Epithelial cell of prostate (primary cell): ENCODE results near the gene FFAR1.

ENCODE experiments used
- DNase-seq: peaks from one replicate; pipeline ENCODE4 v3.0.0-alpha.2; 2011; ENCODE audit warnings: low read depth, low spot score
- H3K27ac ChIP-seq: fragments of 450-650 bp; 2 replicates; pipeline ENCODE4 v1.5.1; 2017; ENCODE audit warnings: mild to moderate bottlenecking

The FFAR1 gene

DNA sequence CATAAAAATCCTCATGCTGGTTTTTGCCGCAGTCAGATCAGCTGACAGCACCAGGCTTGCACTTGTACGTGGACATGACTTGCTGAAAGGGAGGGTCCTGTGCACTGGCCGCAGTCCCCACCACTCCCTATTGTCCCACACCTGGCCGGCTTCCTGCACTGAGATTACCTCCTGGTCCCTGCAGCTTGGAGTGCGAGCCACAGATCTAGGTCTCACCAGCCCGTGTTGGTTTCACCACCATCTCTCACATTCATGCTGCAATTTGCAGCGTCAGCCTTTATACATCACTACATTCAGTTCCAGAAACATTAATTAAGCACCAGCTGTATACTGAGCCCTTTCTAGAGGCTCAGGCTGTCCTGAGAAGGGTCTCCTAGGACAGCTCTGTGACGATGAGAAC, 33.7 kb upstream of the FFAR1 start:
- DNase-seq: no peak

DNA sequence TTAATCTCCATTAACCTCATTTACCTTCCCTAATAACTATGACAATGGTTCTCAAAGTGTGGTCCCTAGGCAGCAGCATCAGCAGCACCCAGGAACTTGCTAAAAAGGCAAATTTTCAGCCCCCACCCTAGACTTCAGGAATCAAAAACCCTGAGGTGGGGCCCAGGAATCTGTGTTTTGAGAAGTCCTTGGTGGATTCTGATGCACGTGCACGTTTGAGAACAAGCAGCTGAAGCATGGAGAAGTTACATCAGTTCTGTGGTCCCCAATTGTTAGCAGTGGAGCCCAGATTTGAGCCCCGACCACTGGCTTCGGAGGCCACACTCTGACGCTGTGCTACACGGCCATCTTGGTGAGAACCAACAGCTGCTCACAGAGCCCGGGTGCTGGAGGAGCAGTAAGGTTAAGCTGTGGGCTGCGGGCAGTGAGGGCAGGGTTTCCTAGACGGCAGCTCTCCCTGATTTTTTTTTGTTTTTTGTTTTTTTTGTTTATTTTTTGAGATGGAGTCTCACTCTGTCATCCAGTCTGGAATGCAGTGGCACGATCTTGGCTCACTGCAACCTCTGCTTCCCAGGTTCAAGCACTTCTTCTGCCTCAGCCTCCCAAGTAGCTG, 32.7 kb upstream of the FFAR1 start:
- H3K27ac ChIP-seq: no peak overlapping the region
- no peak for DNase-seq

More for the DNA sequence above, 33.7 kb upstream of the FFAR1 start:
- no peak overlapping the region for H3K27ac ChIP-seq

DNA sequence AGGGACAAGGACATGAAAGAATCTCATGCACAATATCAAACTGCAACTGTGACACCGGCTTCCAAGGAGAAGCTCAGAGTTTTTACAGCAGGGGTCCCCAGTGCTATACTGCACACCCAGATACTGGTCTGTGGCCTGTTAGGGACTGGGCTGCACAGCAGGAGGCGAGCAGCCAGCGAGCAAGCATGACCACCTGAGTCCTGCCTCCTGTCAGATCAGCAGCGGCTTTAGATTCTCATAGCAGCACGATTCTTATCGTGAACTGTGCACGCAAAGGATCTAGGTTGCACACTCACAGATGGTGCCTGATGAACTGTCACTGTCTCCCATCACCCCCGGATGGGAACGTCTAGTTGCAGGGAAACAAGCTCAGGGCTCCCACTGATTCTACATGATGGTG, 31.8 kb upstream of the FFAR1 start:
- no peak overlapping the region for H3K27ac ChIP-seq
- no peak for DNase-seq

DNA sequence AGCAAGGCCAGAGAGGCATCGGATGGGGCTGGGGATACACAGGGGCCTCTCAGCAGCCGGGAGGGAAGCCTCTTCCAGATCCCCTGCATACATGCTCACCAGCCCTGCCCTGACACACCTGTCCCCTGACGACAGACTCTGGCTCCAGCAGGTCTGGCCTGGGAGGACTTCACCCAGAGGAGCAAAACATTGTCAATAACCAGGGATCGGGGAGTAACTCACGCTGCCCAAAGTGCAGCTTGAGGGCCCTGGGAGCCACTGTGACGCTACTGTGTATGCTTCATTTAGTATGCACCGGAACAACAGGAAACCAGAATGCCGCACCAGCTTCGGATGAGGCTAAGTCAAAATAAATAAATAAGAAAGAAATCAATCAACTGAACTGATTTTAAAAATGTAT, 31.1 kb upstream of the FFAR1 start:
- no peak for DNase-seq
- no peak overlapping the region for H3K27ac ChIP-seq

DNA sequence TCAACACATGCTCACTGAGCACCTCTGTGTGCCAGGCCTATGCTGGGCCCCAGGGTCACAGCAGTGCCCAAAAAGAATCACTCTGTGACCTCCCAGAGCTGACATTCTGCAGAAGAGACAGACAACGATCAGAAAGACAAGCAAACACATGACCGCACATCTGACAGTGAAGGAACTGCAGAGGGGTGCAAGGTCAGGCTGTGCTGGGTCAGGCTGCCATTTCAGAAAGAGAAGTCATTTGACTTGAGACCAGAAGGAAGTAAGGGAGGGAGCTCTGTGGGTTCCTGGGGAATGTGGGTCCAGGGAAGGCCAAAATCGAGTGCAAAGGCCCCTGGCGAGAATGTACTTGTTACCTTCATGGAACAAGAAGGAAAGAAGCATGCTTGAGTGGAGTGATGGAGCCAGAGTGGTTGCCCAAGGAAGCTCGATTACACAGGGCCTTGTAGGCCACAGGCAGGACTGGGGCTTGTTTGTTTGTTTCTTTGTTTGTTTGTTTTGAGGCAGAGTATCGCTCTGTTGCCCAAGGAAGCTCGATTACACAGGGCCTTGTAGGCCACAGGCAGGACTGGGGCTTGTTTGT, 30.1 kb upstream of the FFAR1 start:
- DNase-seq: no peak

DNA sequence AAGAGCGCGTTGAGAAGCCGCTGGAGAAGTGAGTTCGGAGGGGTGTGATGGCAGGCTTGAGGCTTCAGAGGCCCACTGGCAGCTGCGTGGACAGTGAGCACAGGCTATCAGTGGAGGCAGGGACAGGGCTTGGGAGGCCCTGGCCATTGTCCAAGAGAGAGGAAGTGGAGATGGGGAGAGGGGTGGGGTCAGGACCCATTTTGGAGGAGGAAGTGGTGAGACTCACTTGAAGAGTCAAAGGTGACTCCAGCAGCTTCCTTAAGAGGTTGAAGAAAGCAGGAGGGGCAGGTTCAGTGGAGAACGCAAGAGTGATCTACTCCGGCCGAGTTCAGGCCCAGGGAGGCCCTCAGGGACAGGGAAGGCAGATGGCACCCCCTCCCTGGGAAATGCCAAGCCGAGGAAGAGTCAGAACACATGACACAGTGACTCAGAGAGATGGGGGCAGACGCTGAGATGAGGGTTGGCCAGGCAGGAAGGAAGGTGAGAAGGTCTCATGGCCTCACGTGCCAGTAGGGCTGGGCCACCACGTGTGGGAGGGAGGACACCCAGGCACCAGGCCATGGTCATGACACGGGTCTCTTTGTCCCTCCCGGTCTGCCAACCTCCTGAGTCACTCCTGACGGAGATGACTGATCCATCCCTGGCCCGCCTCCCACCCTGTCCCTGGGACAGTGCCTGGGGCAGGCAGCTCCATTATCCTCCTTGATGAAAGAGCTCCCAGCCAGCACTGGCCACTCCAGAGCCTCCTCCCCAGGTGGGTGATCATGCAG, 28.8 kb upstream of the FFAR1 start:
- peak; percentile 71 for DNase-seq
- H3K27ac ChIP-seq: peak overlapping the region; percentile 68

More for the DNA sequence above, 30.1 kb upstream of the FFAR1 start:
- no peak overlapping the region for H3K27ac ChIP-seq

DNA sequence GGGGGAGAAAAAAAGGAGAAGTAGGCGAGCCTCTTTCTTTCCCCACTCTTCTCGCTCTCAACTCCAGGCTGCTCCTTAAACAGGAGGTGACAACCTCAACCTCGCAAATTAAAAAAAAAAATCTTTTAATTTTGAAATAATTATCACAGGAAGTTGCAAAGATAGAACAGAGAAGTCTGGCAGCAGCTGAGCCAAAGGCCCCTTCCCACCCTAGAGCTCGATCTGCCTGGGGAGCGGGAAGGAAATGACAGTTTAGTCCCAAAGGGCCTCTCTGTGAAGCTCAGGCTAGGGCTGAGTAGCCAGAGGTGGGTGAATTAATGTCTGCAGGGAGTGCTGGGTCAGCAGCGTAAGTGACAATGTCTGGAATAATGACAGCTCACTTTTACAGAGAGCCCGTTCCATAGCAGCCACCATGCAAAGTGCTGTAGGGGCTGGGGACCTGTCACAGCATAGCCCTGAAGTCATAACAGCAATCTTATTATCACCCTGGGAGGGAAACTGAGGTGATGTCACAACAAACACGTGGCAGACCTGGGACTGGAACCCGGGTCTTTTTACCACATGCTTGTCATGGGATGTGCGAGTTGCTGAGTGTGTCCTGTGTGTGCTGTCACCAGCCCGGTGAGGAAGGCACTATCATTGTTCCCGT, 27.5 kb upstream of the FFAR1 start:
- H3K27ac ChIP-seq: no peak overlapping the region

DNA sequence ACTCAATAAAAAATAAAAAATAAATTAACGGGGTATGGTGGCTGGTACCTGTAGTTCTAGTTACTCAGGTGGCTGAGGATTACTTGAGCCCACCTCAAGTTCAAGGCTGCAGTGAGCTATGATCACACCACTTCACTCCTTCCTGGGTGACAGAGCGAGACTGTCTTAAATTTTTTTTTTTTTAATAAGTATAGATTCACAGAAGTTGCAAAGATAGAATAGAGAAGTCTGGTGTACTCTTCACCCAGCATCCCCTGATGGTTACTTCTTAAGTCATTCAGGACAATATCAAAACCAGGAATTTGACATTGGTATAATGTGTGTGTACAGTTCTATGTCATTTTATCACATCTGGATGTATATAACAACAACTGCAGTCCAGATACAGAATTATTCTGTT, 26.4 kb upstream of the FFAR1 start:
- no peak overlapping the region for H3K27ac ChIP-seq
- DNase-seq: no peak

More for the DNA sequence above, 27.5 kb upstream of the FFAR1 start:
- no peak for DNase-seq

DNA sequence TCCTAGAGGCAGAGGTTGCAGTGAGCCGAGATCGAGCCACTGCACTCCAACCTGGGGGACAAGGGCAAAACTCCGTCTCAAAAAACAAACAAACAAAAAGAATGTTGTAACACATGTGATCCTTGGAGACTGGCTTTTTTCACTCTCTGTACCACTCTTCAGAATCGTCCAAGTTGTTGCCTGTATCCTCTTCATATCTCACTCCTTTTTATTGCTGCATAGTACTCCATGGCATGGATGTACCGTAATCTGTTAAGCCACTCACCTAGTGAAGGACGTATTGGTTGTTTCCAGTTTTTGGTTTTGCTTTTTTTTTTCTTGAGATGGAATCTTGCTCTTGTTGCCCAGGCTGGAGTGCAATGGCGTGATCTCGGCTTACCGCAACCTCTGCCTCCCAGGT, 25.7 kb upstream of the FFAR1 start:
- DNase-seq: no peak
- H3K27ac ChIP-seq: no peak overlapping the region

DNA sequence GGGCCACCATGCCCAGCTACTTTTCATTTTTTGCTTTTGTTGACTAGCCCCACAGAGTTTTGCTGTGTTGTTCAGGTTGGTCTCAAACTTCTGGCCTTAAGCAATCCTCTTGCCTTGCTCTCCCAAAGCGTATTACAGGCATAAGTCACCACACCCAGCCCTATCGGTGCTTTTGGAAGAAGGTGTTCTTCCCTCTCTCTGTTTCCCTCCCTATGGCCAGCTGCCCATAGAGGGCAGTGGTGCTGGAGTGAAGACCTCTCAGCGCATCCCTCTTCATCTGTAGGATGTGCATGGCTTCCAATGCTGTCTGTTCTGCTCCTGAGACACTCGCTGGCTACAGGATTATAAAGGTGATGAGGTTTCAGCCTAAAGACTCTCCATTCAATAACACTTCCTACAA, 20.1 kb upstream of the FFAR1 start:
- no peak for DNase-seq

DNA sequence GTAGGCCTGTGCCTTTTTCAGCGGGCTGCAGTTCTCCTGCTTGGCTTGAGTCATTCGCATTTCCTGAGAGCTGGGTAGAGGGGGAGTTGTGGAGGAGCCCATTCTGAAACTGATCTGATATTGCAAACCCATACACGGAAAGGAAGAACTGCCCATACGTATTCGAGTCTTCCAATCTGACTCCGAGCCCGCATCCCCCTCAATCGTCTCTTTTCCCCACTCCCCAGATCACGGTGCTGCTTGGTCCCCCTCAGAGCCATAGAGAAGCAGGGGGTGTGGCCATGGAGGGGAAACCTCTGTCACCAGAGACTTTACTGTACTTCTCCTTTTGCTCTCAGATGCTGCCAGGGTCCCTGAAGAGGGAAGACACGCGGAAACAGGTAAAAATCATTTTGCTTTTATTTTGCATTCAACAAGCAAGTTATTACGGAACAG, 18.8 kb upstream of the FFAR1 start, which contains the start of gene CD22:
TSS of gene CD22 (plus strand) at position 337 of the 435 bp plus-strand sequence. CDS start 2,854 bp downstream, outside the sequence.
- DNase-seq: no peak
- no peak within 1 kb of the TSS for H3K27ac ChIP-seq

More for the DNA sequence above, 20.1 kb upstream of the FFAR1 start:
- H3K27ac ChIP-seq: no peak overlapping the region

DNA sequence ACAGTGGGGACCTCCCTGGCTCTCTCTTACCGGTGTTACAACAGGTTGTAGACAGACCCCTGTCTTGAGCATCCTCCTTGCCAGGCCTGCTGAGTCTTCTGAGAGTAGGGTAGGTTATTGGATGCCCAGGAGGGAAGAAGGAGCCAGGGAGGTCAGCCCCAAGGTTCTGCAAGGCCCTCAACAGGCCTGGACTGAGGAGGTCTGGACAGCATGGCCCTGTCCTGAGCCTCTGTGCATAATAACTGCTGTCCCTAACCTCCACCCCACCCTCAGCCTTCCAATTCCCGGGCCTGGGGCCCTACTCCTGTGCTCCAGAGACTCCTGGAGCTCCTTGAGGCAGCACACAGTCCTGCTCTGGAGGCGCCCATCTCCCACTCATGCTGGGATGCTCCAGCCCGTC, 18.4 kb upstream of the FFAR1 start:
- no peak for DNase-seq
- H3K27ac ChIP-seq: no peak overlapping the region

DNA sequence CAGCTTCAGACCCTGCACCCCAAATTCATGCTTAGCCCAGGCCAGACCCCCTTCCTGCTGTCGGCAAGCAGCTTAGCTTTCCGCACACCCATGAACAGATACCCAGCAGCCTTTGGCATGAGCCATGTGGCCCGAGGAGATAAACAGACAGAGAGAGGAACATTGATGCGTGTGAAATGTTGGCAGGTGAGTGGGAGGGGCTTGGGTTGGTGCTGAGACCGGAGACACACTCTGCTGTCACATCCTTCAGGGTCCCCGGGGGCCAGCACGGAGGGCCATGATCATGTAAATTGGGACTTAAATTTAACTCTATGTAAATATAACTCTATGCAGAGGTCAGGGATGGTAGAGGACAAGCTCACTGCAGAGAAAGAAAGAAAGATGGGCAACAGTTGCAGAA, 17.2 kb upstream of the FFAR1 start:
- no peak overlapping the region for H3K27ac ChIP-seq
- DNase-seq: no peak

DNA sequence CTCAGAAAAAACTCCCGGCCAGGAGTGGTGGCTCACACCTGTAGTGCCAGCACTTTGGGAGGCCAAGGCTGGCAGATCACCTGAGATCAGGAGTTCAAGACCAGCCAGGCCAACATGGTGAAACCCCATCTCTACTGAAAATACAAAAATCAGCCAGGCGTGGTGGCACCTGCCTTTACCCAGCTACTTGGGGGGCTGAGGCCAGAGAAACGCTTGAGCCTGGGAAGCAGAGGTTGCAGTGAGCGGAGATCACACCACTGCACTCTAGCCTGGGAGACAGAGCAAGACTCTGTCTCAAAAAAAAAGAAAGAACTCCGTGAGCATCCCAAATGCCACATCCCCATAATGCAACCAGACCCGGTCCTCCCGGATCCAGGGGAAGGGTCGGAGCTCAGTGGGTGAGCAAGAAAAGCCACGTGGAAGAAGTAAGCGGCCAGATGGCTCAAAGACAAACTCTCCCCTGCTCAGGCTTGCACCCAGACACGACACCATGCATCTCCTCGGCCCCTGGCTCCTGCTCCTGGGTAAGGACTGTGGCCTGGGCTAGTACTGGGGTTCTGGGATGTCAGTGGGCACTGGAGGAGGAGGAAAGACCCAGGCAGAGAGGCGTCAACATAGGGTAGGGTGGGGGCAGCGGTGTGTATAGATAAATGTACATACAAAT, 16.0 kb upstream of the FFAR1 start:
- no peak for DNase-seq
- H3K27ac ChIP-seq: no peak overlapping the region

DNA sequence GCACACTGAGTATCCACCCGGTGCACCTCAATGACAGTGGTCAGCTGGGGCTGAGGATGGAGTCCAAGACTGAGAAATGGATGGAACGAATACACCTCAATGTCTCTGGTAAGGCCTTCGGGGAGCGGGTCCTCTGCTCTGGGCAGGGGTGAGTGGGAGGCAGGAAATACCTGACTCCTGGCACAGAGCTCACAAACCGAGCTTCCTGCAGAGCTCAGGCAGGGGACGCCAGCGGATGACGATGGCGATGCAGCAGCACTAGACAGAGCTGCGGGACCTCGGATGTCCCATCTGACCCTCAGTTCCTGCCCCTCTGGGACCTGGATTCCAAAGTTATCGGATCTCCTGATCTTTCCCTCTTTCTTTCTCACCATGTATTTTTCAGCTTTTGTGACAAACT, 14.9 kb upstream of the FFAR1 start:
- DNase-seq: no peak
- H3K27ac ChIP-seq: no peak overlapping the region

DNA sequence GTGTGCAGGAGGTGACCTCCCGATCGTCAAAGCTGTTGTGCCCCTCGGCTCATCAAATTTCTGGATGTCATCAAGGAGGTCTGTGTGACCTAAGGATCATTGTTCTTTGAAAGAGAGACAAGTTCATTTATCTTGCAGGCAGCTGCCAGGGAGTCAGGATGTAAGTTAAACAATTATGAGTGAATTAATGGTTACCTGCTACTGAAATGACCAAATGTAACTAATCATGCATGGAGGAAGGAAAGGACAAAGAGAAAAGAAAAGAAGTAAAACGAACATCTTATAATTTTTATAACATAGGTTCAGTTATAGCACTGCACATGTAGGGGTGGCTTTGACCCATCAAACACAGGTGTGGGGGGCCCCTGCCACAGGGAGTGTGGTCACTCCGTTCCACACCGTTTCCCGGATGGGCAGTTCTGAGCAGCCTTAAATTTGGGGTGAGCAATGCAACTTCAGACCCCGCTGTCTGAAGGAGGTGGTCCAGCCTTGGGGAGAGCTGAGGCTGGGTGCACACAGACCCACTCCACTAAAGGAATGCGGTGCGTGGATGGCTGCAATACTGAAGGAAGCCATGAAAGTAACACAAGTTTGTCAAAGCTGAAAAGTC, 13.5 kb upstream of the FFAR1 start:
- no peak for DNase-seq
- H3K27ac ChIP-seq: no peak overlapping the region

DNA sequence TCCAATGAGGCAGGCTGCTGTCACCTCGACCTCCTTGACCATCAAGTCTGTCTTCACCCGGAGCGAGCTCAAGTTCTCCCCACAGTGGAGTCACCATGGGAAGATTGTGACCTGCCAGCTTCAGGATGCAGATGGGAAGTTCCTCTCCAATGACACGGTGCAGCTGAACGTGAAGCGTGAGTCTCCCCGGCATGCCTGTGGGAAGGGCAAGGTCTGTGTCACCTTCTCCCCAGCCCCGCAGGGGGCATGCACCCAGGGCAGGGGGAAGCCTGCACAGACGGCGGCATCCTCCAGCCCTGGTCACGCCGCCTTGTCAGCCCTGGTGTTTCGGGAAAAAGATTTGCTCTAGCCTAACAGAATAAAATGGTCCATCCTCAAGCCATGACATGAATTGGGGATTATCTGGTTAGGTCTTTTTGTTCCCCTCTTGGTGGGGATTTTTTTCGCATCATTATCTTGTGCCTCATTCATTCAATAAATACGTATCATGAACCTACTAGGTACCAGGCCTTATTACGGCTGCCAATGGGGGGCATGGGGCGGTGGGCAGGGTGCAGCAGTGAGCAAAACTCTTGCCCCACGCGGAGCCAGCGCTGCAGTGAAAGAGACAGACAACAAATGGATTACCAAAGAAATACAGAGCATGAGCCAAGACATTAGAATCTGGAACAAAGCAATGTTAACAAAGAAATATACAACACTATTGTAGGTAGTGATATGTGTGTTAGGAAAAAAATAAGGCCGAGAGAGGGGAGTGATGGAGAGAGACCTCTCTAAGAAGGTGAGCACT, 11.3 kb upstream of the FFAR1 start:
- H3K27ac ChIP-seq: no peak overlapping the region
- no peak for DNase-seq

DNA sequence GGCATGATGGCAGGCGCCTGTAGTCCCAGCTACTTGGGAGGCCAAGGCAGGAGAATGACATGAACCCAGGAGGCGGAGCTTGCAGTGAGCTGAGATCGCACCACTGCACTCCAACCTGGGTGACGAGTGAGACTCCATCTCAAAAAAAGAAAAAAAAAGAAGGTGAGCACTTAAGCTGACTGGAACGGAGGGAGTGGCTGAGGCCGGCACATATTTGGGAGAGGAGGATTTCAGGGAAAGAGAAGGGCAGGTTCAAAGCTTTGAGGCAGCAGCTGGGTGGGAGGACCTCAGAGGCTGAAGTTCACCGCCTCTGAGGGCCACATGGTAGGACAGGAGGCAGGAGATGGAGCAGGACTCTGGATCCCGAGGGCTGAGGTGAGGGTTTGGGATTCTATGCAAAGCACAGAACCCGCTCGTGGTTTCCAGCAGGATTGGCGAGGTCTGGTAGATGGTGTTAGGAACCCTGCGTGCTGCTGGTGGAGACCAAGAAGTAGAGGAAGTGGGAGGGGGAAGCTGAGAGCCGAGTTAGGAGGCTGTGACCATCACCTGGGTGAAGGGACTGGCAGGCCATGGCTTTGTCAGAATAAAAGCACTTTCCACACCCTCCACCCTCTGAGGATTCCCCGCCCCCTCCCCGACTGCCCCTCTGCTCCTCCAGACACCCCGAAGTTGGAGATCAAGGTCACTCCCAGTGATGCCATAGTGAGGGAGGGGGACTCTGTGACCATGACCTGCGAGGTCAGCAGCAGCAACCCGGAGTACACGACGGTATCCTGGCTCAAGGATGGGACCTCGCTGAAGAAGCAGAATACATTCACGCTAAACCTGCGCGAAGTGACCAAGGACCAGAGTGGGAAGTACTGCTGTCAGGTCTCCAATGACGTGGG, 10.4 kb upstream of the FFAR1 start:
- no peak for DNase-seq
- no peak overlapping the region for H3K27ac ChIP-seq
